Ishikawa (cell line): ENCODE results near the gene FAXDC2.

Experiments used
- CEBPB ChIP-seq: IDR thresholded peaks from 2 replicates; pipeline ENCODE4 v1.6.1; 2012
- CREB1 ChIP-seq: IDR thresholded peaks from 2 replicates; pipeline ENCODE4 v1.6.1; 2012; ENCODE audit warnings: low read depth
- EGR1 ChIP-seq: IDR thresholded peaks from 2 replicates; pipeline ENCODE4 v1.6.1; 2012
- EP300 ChIP-seq: IDR thresholded peaks from 2 replicates; pipeline ENCODE4 v1.6.1; 2012; ENCODE audit warnings: borderline replicate concordance
- FOXM1 ChIP-seq: IDR thresholded peaks from 2 replicates; pipeline ENCODE4 v1.6.1; 2012; ENCODE audit warnings: low read depth, borderline replicate concordance
- MAX ChIP-seq: IDR thresholded peaks from 2 replicates; pipeline ENCODE4 v1.6.1; 2012
- NFIC ChIP-seq: IDR thresholded peaks from 2 replicates; pipeline ENCODE4 v1.6.1; 2012
- RAD21 ChIP-seq: IDR thresholded peaks from 2 replicates; pipeline ENCODE4 v1.6.1; 2012; ENCODE audit warnings: low read depth
- TAF1 ChIP-seq: IDR thresholded peaks from 2 replicates; pipeline ENCODE4 v1.6.1; 2012; ENCODE audit warnings: low read depth, mild to moderate bottlenecking
- TCF12 ChIP-seq: IDR thresholded peaks from 2 replicates; pipeline ENCODE4 v1.6.1; 2012; ENCODE audit warnings: low read depth
- TEAD4 ChIP-seq: IDR thresholded peaks from 2 replicates; pipeline ENCODE4 v1.6.1; 2012
- YY1 ChIP-seq: IDR thresholded peaks from 2 replicates; pipeline ENCODE4 v1.6.1; 2012; ENCODE audit warnings: low read depth
- ZBTB7A ChIP-seq: IDR thresholded peaks from 2 replicates; pipeline ENCODE4 v1.6.1; 2012; ENCODE audit warnings: low read depth
- TF ChIP-seq, protein P1 (sequence below): IDR thresholded peaks from 2 replicates; pipeline ENCODE4 v1.6.1; 2012; ENCODE audit warnings: low read depth, mild to moderate bottlenecking
- TF ChIP-seq, protein P2 (sequence below): IDR thresholded peaks from 2 replicates; pipeline ENCODE4 v1.6.1; 2012

FAXDC2 gene

DNA sequence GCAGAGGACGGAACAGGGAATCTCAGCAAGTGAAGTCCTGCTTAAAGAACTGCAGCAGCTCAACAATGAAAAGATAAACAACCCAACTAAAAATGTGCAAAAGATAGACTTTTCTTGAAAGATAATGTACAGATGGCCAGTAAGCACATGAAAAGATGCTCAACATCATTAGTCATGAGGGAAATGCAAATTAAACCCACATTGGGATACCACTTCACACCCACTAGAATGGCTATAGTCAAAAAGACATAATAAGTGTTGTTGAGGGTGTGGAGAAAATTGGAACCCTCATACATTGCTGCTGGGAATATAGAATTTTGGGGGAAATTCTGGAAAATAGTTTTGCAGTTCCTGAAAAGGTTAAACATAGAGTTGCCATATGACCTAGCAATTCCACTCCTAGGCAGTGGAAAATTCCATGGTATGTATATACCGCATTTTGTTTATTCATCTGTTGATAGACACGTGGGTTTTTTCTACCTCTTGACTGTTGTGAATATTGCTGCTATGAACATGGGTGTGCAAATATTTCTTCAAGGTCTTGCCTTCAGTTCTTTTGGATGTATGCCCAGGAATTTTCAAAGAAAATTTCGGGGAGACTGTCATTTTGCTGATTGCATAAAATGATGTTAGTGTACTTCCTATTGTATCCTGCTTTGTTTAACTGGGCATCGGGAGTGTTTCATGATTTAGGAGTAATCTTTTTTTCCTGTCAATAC lies 15.2 kb upstream of the FAXDC2 start:
- TF ChIP-seq MAX: no peak
- TF ChIP-seq, protein P1, sequence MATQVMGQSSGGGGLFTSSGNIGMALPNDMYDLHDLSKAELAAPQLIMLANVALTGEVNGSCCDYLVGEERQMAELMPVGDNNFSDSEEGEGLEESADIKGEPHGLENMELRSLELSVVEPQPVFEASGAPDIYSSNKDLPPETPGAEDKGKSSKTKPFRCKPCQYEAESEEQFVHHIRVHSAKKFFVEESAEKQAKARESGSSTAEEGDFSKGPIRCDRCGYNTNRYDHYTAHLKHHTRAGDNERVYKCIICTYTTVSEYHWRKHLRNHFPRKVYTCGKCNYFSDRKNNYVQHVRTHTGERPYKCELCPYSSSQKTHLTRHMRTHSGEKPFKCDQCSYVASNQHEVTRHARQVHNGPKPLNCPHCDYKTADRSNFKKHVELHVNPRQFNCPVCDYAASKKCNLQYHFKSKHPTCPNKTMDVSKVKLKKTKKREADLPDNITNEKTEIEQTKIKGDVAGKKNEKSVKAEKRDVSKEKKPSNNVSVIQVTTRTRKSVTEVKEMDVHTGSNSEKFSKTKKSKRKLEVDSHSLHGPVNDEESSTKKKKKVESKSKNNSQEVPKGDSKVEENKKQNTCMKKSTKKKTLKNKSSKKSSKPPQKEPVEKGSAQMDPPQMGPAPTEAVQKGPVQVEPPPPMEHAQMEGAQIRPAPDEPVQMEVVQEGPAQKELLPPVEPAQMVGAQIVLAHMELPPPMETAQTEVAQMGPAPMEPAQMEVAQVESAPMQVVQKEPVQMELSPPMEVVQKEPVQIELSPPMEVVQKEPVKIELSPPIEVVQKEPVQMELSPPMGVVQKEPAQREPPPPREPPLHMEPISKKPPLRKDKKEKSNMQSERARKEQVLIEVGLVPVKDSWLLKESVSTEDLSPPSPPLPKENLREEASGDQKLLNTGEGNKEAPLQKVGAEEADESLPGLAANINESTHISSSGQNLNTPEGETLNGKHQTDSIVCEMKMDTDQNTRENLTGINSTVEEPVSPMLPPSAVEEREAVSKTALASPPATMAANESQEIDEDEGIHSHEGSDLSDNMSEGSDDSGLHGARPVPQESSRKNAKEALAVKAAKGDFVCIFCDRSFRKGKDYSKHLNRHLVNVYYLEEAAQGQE: no peak
- TF ChIP-seq EGR1: no peak
- TF ChIP-seq, protein P2, sequence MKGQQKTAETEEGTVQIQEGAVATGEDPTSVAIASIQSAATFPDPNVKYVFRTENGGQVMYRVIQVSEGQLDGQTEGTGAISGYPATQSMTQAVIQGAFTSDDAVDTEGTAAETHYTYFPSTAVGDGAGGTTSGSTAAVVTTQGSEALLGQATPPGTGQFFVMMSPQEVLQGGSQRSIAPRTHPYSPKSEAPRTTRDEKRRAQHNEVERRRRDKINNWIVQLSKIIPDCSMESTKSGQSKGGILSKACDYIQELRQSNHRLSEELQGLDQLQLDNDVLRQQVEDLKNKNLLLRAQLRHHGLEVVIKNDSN: no peak
- no peak for TF ChIP-seq TEAD4
- TF ChIP-seq EP300: no peak
- no peak for TF ChIP-seq YY1
- no peak for TF ChIP-seq RAD21
- no peak for TF ChIP-seq CREB1
- no peak for TF ChIP-seq NFIC
- TF ChIP-seq CEBPB: no peak
- TF ChIP-seq FOXM1: no peak
- no peak for TF ChIP-seq ZBTB7A
- TF ChIP-seq TCF12: no peak
- no peak for TF ChIP-seq TAF1

DNA sequence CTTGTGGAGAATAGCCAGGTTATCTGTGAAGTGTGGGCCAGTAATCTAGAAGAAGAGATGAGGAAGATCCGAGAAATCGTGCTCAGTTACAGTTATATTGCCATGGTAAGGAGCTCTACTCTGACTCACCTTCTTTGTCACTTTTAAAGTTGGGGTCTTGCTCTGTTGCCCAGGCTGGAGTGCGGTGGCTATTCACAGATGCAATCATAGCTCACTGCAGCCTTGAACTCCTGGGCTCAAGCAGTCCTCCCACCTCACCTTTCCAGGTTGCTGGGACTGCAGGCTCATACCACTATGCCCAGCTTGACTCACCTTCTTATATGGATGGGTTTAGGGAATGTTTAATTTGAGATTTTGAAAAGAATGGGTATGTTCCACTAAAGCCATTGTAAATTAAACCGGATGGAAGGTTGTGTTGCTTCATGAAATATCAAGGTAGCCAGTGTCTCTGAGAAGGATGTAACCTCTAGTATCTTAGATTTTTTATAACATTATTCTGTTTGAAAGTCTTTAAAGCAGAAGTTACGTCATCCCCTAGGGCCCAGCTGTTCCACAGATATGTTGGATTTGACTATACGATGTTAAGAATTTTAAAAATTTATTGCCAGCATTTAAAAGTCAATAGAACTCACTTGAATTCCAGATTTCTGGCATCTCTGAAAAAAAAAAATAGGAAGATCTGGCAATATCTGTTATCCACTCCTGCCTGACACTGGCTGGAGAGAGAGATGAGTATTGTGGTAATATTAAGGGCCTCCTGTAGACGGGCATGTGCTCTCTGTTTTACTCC lies 13.1 kb upstream of the FAXDC2 start:
- TF ChIP-seq NFIC (no peak), TEAD4 (no peak), MAX (no peak), EP300 (no peak), CEBPB (no peak), RAD21 (no peak), TCF12 (no peak), YY1 (no peak), FOXM1 (no peak), ZBTB7A (no peak), CREB1 (no peak)
- TF ChIP-seq, protein P2: no peak
- TF ChIP-seq, protein P1: no peak

DNA sequence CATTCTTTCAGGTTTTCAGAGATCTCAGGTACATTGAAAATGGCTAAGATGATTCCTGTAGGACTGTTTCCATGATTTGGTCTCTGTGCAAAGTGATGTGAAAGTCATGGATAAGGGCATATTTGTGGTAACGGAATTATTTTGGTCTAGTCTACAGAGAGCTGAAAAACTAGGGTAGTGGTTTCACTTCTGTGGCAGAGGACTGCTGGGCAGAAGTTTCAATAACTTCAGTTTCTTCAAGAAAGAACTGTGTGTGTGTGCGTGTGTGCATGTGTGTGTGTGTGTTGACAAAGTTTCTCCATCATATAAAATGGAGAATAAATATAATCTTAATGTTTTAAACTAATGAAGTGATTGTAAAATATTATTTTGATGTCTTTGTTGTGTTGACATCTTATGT lies 12.4 kb upstream of the FAXDC2 start:
- TF ChIP-seq CREB1 (no peak), EP300 (no peak), NFIC (no peak), TCF12 (no peak)

GRCh38 chr5:154861946-154862345 lies 11.5 kb upstream of the FAXDC2 start:
- TF ChIP-seq, protein P1: no peak
- TF ChIP-seq ZBTB7A: no peak
